Calu3 (cell line): ENCODE results near the gene RAPGEF6. TPM values are rescaled to one million over a fixed set of nuclear protein-coding genes. Genes with fewer than 3 reads are reported as not detected.

ENCODE experiments used
- BruUV-seq: library from RNA; stranded (reverse); fragments of 400-500 nt; replicated peaks from 2 replicates; lab custom pipeline; 2021; lab: Mats Ljungman, UMichigan
- CTCF ChIA-PET: fragments of 300-600 bp; sonication (Branson Sonifier 250); formaldehyde crosslinking; loops from one replicate; lab custom pipeline; 2022; ENCODE audit warnings: antibody characterized with exemption; lab: Charles Lee
- DNase-seq: peaks from one replicate; pipeline ENCODE4 v3.0.0; 2022
- H3K27ac Mint-ChIP-seq: one replicate; pipeline ENCODE4 v1.8.0; 2022; ENCODE audit warnings: mixed read lengths; ENCODE audit not compliant: unreplicated experiment
- H3K27me3 Mint-ChIP-seq: one replicate; pipeline ENCODE4 v1.8.0; 2022; ENCODE audit warnings: mixed read lengths; ENCODE audit not compliant: unreplicated experiment
- H3K36me3 Mint-ChIP-seq: one replicate; pipeline ENCODE4 v1.8.0; 2022; ENCODE audit warnings: mild to moderate bottlenecking, moderate library complexity, mixed read lengths; ENCODE audit not compliant: insufficient read depth, unreplicated experiment
- H3K4me1 Mint-ChIP-seq: one replicate; pipeline ENCODE4 v1.8.0; 2022; ENCODE audit warnings: mild to moderate bottlenecking, low read depth, mixed read lengths; ENCODE audit not compliant: unreplicated experiment
- H3K4me3 Mint-ChIP-seq: one replicate; pipeline ENCODE4 v1.8.0; 2022; ENCODE audit warnings: mild to moderate bottlenecking, low read depth, moderate library complexity, mixed read lengths; ENCODE audit not compliant: unreplicated experiment
- H3K9me3 Mint-ChIP-seq: one replicate; pipeline ENCODE4 v1.8.0; 2022; ENCODE audit warnings: low read depth, mixed read lengths; ENCODE audit not compliant: unreplicated experiment
- intact Hi-C: fragments of 100-400 bp; cut with micrococcal nuclease; formaldehyde crosslinking; loops from one replicate; pipeline ENCODE4 v1.10.0; 2022; ENCODE audit not compliant: unreplicated experiment
- total RNA-seq: library from RNA; stranded (reverse); gene quantifications from 2 replicates; pipeline ENCODE4 v1.2.3, GENCODE V29; 2022
- TF ChIP-seq, protein P1 (sequence below): fragments of 200-600 bp; IDR thresholded peaks from one replicate; pipeline ENCODE4 v1.8.0; 2022; ENCODE audit warnings: antibody characterized with exemption; ENCODE audit not compliant: unreplicated experiment

Gene RAPGEF6
- total RNA-seq, 1 experiment from 2014 or later = 27.3 TPM

DNA sequence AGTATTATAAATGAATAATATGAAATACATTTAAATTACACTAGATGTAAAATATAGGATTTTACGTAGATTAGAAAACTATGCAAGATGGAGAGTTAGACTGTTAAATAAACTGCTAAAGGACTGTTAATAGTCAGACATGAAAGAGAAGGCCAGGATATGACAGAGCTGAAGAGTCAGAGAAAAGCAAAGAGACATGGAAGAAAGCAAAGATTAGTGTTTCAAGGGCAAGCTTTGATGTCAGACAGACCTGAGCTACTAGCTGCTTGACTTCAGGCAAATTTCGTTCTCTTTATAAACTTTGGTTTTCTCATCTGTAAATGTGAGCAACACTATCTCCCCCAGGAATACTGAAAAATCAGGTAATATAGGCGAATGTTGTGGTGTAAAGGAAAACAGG, 161.3 kb downstream of the RAPGEF6 start:
- CTCF ChIA-PET = no interaction called here
- DNase-seq = no peak
- Mint-ChIP-seq H3K4me3 (no peak overlapping the region), H3K9me3 (no peaks in the 10 kb centered on the region), H3K4me1 (no peaks in the 10 kb centered on the region), H3K27me3 (no peaks in the 10 kb centered on the region), H3K36me3 (peaks cover under 1% of the 10 kb centered on the region), H3K27ac (no peak overlapping the region)
- TF ChIP-seq, protein P1, sequence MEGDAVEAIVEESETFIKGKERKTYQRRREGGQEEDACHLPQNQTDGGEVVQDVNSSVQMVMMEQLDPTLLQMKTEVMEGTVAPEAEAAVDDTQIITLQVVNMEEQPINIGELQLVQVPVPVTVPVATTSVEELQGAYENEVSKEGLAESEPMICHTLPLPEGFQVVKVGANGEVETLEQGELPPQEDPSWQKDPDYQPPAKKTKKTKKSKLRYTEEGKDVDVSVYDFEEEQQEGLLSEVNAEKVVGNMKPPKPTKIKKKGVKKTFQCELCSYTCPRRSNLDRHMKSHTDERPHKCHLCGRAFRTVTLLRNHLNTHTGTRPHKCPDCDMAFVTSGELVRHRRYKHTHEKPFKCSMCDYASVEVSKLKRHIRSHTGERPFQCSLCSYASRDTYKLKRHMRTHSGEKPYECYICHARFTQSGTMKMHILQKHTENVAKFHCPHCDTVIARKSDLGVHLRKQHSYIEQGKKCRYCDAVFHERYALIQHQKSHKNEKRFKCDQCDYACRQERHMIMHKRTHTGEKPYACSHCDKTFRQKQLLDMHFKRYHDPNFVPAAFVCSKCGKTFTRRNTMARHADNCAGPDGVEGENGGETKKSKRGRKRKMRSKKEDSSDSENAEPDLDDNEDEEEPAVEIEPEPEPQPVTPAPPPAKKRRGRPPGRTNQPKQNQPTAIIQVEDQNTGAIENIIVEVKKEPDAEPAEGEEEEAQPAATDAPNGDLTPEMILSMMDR = no peak
- BruUV-seq = no TSS peak
- intact Hi-C loops = no loop called here

DNA sequence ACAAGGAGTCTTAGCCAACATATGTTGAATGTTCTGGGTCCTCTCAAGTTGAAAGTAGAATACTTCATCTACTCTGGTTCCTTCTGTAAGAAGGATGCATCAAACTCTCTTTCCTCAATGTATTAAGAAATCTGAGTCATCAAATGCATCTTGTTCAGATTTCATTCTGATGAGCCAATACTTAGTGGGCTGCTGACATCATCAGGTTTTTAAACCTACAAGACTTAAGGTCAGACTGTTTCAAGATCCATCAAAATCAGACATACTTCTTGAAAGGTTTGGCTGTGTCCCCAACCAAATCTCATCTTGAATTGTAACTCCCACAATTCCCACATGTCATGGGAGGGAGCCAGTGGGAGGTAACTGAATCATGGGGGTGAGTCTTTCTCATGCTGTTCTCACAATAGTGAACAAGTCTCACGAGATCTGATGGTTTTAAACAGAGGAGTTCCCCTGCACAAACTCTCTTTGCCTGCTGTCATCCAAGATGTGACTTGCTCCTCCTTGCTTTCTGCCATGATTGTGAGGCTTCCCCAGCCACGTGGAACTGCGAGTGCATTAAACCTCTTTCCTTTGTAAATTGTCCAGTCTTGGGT, 168.8 kb downstream of the RAPGEF6 start:
- no TSS peak for BruUV-seq
- no peak for DNase-seq
- Mint-ChIP-seq H3K27ac (no peak overlapping the region), H3K36me3 (no peaks in the 10 kb centered on the region), H3K27me3 (no peaks in the 10 kb centered on the region), H3K9me3 (no peaks in the 10 kb centered on the region), H3K4me3 (no peak overlapping the region), H3K4me1 (no peaks in the 10 kb centered on the region)
- intact Hi-C loops = no loop called here
- CTCF ChIA-PET = no interaction called here
- TF ChIP-seq, protein P1 = no peak

DNA sequence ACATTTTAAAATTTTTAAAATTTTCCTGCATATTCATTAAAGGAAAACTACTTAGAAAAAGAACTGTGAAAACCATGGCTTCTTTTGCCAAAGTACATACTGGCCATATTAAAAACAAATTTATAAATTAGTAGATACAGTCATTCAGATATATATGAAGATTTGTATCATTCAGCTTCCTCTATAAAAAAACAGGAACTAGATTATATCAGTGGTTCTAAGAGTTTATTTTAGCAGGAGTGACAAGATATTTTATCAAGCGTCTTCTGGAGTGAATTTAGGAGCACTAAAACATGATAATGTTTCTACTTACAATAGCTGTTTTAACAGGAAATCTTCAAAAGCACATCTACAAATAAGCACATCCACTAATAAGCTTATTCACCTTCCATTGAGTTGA, 171.4 kb downstream of the RAPGEF6 start:
- no peak overlapping the region for H3K4me3 Mint-ChIP-seq
- no peaks in the 10 kb centered on the region for H3K4me1 Mint-ChIP-seq
- CTCF ChIA-PET = no interaction called here
- intact Hi-C loops = no loop called here
- no peak overlapping the region for H3K27ac Mint-ChIP-seq
- H3K9me3 Mint-ChIP-seq = no peaks in the 10 kb centered on the region
- no peaks in the 10 kb centered on the region for H3K27me3 Mint-ChIP-seq
- TF ChIP-seq, protein P1 = no peak
- H3K36me3 Mint-ChIP-seq = no peaks in the 10 kb centered on the region
- no TSS peak for BruUV-seq
- no peak for DNase-seq

DNA sequence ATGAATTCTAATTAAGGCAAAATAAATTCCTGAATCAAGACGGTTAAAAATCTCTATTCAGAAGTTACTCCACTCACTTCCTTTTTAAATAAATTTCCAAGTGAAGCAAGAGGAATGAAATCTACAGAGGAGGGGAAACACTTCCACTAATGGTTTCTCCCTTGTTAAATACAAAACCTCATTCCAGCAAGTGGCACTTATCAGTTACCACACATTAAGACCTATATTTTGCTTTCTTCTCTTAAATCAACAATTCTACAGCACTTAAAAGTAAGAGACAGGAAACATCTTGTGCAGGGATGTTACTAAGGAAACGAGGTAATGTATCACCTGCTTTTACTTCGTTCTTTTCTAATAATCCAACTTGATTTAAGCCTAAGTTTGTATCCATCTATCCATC, 172.6 kb downstream of the RAPGEF6 start:
- Mint-ChIP-seq H3K4me1 (no peaks in the 10 kb centered on the region), H3K27me3 (no peaks in the 10 kb centered on the region), H3K9me3 (no peaks in the 10 kb centered on the region), H3K27ac (no peak overlapping the region), H3K36me3 (no peaks in the 10 kb centered on the region), H3K4me3 (no peak overlapping the region)
- CTCF ChIA-PET = interaction anchor here (0.5 kb wide), 1 partner anchor 18 kb away, joined by 3 read pairs; no protein-coding TSS in a partner anchor
- no peak for DNase-seq
- BruUV-seq = no TSS peak
- intact Hi-C loops = no loop called here
- TF ChIP-seq, protein P1 = no peak
